HCT116 (cell line): Measurements from ENCODE around the gene USP7. TPM values are rescaled to one million over a fixed set of nuclear protein-coding genes. Genes with fewer than 3 reads are reported as not detected.

Experiments
- ATAC-seq: fragments of 200-7000 bp; cut with Tn5 transposase; 2 replicates; pipeline ENCODE4 v1.9.1; 2020; ENCODE audit warnings: mild to moderate bottlenecking, moderate library complexity
- BruUV-seq: library from RNA; stranded (reverse); fragments of 400-500 nt; replicated peaks from 2 replicates; lab custom pipeline; 2021; lab: Mats Ljungman, UMichigan
- CTCF ChIA-PET: fragments of 300-600 bp; sonication (Branson Sonifier 250); formaldehyde crosslinking; loops from one replicate; lab custom pipeline; 2021; ENCODE audit warnings: antibody characterized with exemption; lab: Charles Lee
- POLR2A ChIA-PET: fragments of 300-600, 350-600 bp; sonication (Branson Sonifier 250); formaldehyde crosslinking; loops from one replicate; lab custom pipeline; 2021; ENCODE audit warnings: antibody characterized with exemption; lab: Charles Lee
- RAD21 ChIA-PET, 2 experiments: fragments of 300-600 bp; sonication (Branson Sonifier 250); formaldehyde crosslinking; loops; one replicate each; lab custom pipeline; 2023; ENCODE audit warnings: low total read pairs in 2 of 2; ENCODE audit not compliant: uncharacterized antibody in 2 of 2, unreplicated experiment in 2 of 2, low non-redundant PET in 1 of 2; lab: Charles Lee
- DNase-seq: peaks from one replicate; pipeline ENCODE4 v3.0.0-alpha.2; 2010; ENCODE audit warnings: low read depth, low spot score
- H2AFZ ChIP-seq: fragments of 200-600 bp; shearing (Covaris generic), sonication (generic); 2 replicates; pipeline ENCODE4 v1.6.1; 2017; ENCODE audit warnings: low read depth, mixed run types, mixed read lengths, antibody characterized with exemption, low read length; ENCODE audit not compliant: poor library complexity, severe bottlenecking
- H3K27ac ChIP-seq: 2 replicates; pipeline ENCODE4 v1.5.1; 2012; ENCODE audit warnings: low read depth, low read length
- H3K27me3 ChIP-seq: fragments of 200-600 bp; sonication (generic); 2 replicates; pipeline ENCODE4 v1.6.1; 2016; ENCODE audit warnings: mixed run types, low read length, mixed read lengths; ENCODE audit not compliant: insufficient read depth
- H3K36me3 ChIP-seq, 2 experiments: fragments of 200-500 bp in 1 of 2; fragments of 200-600 bp in 1 of 2; sonication (Bioruptor generic) in 1 of 2; sonication (generic) in 1 of 2; 2 replicates each; pipeline versions ENCODE4 v1.5.1 to v1.6.1; 2014 to 2016; ENCODE audit warnings: low read length in 2 of 2, inconsistent platforms in 1 of 2, mixed read lengths in 1 of 2, mixed run types in 1 of 2; ENCODE audit not compliant: insufficient read depth in 2 of 2, control insufficient read depth in 1 of 2
- H3K4me1 ChIP-seq, 2 experiments: fragments of 200-600 bp in 1 of 2; sonication (generic) in 1 of 2; 2 replicates each; pipeline versions ENCODE4 v1.5.1 to v1.6.1; 2012 to 2017; ENCODE audit warnings: low read length in 2 of 2, inconsistent platforms in 1 of 2, mild to moderate bottlenecking in 1 of 2, mixed read lengths in 1 of 2, mixed run types in 1 of 2, moderate library complexity in 1 of 2; ENCODE audit not compliant: insufficient read depth in 2 of 2, control insufficient read depth in 1 of 2
- H3K4me2 ChIP-seq: fragments of 200-600 bp; sonication (generic); 2 replicates; pipeline ENCODE4 v1.6.1; 2017; ENCODE audit warnings: mixed run types, low read length, mixed read lengths
- H3K4me3 ChIP-seq, 2 experiments: fragments of 200-600 bp in 1 of 2; sonication (generic) in 1 of 2; replicated peaks in 1 of 2; 2 replicates each; pipeline ENCODE4 v1.5.1; 2011 to 2016; ENCODE audit warnings: low read length in 2 of 2, control low read depth in 1 of 2, low read depth in 1 of 2, mild to moderate bottlenecking in 1 of 2, mixed read lengths in 1 of 2, mixed run types in 1 of 2
- H3K79me2 ChIP-seq: fragments of 200-600 bp; sonication (generic); 2 replicates; pipeline ENCODE4 v1.6.1; 2017; ENCODE audit warnings: mild to moderate bottlenecking, mixed run types, low read length, moderate library complexity, mixed read lengths; ENCODE audit not compliant: insufficient read depth
- H3K9ac ChIP-seq: fragments of 200-600 bp; sonication (generic); 2 replicates; pipeline ENCODE4 v1.6.1; 2016; ENCODE audit warnings: low read length, mixed read lengths
- H3K9me2 ChIP-seq: fragments of 200-600 bp; sonication (generic), shearing (Covaris generic); 2 replicates; pipeline ENCODE4 v1.6.1; 2017; ENCODE audit warnings: mixed run types, mild to moderate bottlenecking, moderate library complexity; ENCODE audit not compliant: insufficient read depth
- H3K9me3 ChIP-seq, 2 experiments: fragments of 200-500 bp in 1 of 2; fragments of 200-600 bp in 1 of 2; sonication (Bioruptor generic) in 1 of 2; sonication (generic) in 1 of 2; 2 replicates each; pipeline ENCODE4 v1.6.1; 2014 to 2017; ENCODE audit warnings: low read length in 2 of 2, mixed read lengths in 2 of 2, inconsistent platforms in 1 of 2, low read depth in 1 of 2, mild to moderate bottlenecking in 1 of 2, mixed run types in 1 of 2, moderate library complexity in 1 of 2; ENCODE audit not compliant: control insufficient read depth in 1 of 2, insufficient read depth in 1 of 2
- H4K20me1 ChIP-seq: fragments of 200-600 bp; sonication (generic), shearing (Covaris generic); 2 replicates; pipeline ENCODE4 v1.6.1; 2017; ENCODE audit warnings: mixed run types, mild to moderate bottlenecking, moderate library complexity; ENCODE audit not compliant: insufficient read depth
- CBX3 ChIP-seq: IDR thresholded peaks from 2 replicates; pipeline ENCODE4 v1.6.1; 2012; ENCODE audit warnings: low read depth
- CEBPB ChIP-seq: IDR thresholded peaks from 2 replicates; pipeline ENCODE4 v1.6.1; 2012; ENCODE audit warnings: low read depth
- CTCF ChIP-seq, 3 experiments: fragments of 200-600 bp in 1 of 3; sonication (generic) in 1 of 3; IDR thresholded peaks in 2 of 3; conservative IDR thresholded peaks in 1 of 3; 2 replicates each; pipeline ENCODE4 v1.5.1; 2012 to 2017; ENCODE audit warnings: low read depth in 2 of 3, low read length in 2 of 3, antibody characterized with exemption in 1 of 3, borderline replicate concordance in 1 of 3, control low read depth in 1 of 3, mild to moderate bottlenecking in 1 of 3, mixed read lengths in 1 of 3, mixed run types in 1 of 3, moderate library complexity in 1 of 3; ENCODE audit not compliant: insufficient read depth in 1 of 3
- EGR1 ChIP-seq: IDR thresholded peaks from 2 replicates; pipeline ENCODE4 v1.6.1; 2012; ENCODE audit warnings: low read depth
- EZH2phosphoT487 ChIP-seq: fragments of 200-600 bp; IDR thresholded peaks from 2 replicates; pipeline ENCODE4 v1.6.1; 2018; ENCODE audit warnings: antibody characterized with exemption, borderline replicate concordance
- FOSL1 ChIP-seq: IDR thresholded peaks from 2 replicates; pipeline ENCODE4 v1.6.1; 2012; ENCODE audit warnings: low read depth
- POLR2A ChIP-seq: IDR thresholded peaks from 2 replicates; pipeline ENCODE4 v1.7.0; 2011; ENCODE audit warnings: borderline replicate concordance; ENCODE audit not compliant: insufficient read depth, insufficient read length; ENCODE audit errors: extremely low read depth
- POLR2AphosphoS5 ChIP-seq: IDR thresholded peaks from 2 replicates; pipeline ENCODE4 v1.6.1; 2011; ENCODE audit warnings: mild to moderate bottlenecking, low read depth, low read length, moderate library complexity
- RAD21 ChIP-seq: IDR thresholded peaks from 2 replicates; pipeline ENCODE4 v1.6.1; 2012; ENCODE audit warnings: low read depth, mild to moderate bottlenecking
- SRF ChIP-seq: IDR thresholded peaks from 2 replicates; pipeline ENCODE4 v1.6.1; 2012; ENCODE audit warnings: low read depth
- ZBTB33 ChIP-seq: IDR thresholded peaks from 2 replicates; pipeline ENCODE4 v1.6.1; 2011; ENCODE audit warnings: mild to moderate bottlenecking, low read length, moderate library complexity; ENCODE audit not compliant: insufficient replicate concordance; ENCODE audit errors: extremely low read depth
- intact Hi-C: fragments of 100-400 bp; cut with micrococcal nuclease; formaldehyde crosslinking; loops from 2 replicates; pipeline ENCODE4 v1.10.0; 2022
- total RNA-seq: library from RNA; stranded (reverse); gene quantifications from one replicate; pipeline ENCODE4 v1.2.1, GENCODE V29; 2021; ENCODE audit not compliant: unreplicated experiment

The USP7 gene
- total RNA-seq, 1 experiment from 2014 or later, result 154 TPM

- TF ChIP-seq RAD21, result no peak
- TF ChIP-seq CTCF (IDR thresholded peaks at IDR 0.05 in 2 of 3, conservative IDR thresholded peaks at IDR 0.05 in 1 of 3; ENCODE audit: borderline replicate concordance in 1 of 3, insufficient read depth in 1 of 3, low read depth in 2 of 3, low read length in 2 of 3), result no peak
- no peak for TF ChIP-seq POLR2AphosphoS5
- no peak for TF ChIP-seq SRF
- no peak for TF ChIP-seq FOSL1
- TF ChIP-seq POLR2A, result no peak
- no peak for TF ChIP-seq CEBPB
- TF ChIP-seq EZH2phosphoT487, result no peak
- TF ChIP-seq ZBTB33, result no peak
- TF ChIP-seq EGR1, result no peak
- no peak for TF ChIP-seq CBX3
- BruUV-seq, result no TSS peak
- no peaks in the 10 kb centered on the region for H3K9me2 ChIP-seq
Observed at GRCh38 chr16:8847145-8847544, 116.6 kb downstream of the USP7 start.

More at GRCh38 chr16:8847145-8847544, 116.6 kb downstream of the USP7 start:
- ChIA-PET POLR2A (no interaction called here), CTCF (no interaction called here), RAD21 (no interaction called here)
- Histone ChIP-seq H3K9ac (no peak overlapping the region), H3K4me1 (no peaks in the 10 kb centered on the region; a peak in 1 of 4 replicates), H3K27me3 (no peaks in the 10 kb centered on the region), H4K20me1 (no peaks in the 10 kb centered on the region), H3K4me2 (no peak overlapping the region), H3K36me3 (peaks cover 12 to 25% of the 10 kb centered on the region in 2 experiments; a peak in 3 of 4 replicates), H3K79me2 (peaks cover 30% of the 10 kb centered on the region), H3K9me3 (no peaks in the 10 kb centered on the region), H3K4me3 (no peak overlapping the region), H3K27ac (no peak overlapping the region), H2AFZ (no peak overlapping the region)
- DNase-seq, result no peak
- intact Hi-C loops, result no loop called here
- ATAC-seq, result no peak
